Measurements from ENCODE around the gene SLC25A20.
"Not testable (repeated sequence)": the region's sequence is repeated elsewhere in the genome, so short reads cannot be mapped to it uniquely, and the experiment has no call there.

The SLC25A20 gene

GRCh38 chr3:48845170-48845569, 53.5 kb downstream of the SLC25A20 start:
- no peak for DNase-seq

GRCh38 chr3:48837163-48837562, 61.5 kb downstream of the SLC25A20 start:
- DNase-seq = no peak

- no peak for DNase-seq
These were observed 62.9 kb downstream of the SLC25A20 start for GRCh38 chr3:48835650-48836366.

DNA sequence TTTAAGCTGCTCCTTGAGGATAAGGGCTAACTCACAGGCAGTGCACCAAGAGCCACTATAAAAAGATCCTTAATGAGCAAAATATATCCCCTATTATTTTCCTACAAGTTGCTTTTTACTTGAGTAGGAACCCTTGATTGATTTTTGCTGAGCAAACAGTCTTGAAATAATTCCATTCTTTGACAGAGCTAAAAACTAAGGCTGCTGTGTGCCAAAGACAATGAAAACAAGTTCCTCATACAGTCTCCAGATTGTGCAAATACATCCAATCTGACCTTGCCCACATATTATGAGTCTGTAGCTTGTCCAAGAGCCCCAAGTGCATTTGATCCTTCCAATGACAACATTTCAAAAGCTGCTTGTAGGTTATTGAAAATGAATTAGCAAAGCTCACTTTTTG, 66.0 kb downstream of the SLC25A20 start:
- DNase-seq = no peak

- no peak for DNase-seq
These were observed 68.0 kb downstream of the SLC25A20 start for GRCh38 chr3:48830715-48831114.

- not testable (repeated sequence) for DNase-seq
These were observed 69.2 kb downstream of the SLC25A20 start for GRCh38 chr3:48829525-48829924.

- not testable (repeated sequence) for DNase-seq
These were observed 70.8 kb downstream of the SLC25A20 start for GRCh38 chr3:48827874-48828273.

GRCh38 chr3:48826451-48826850, 72.2 kb downstream of the SLC25A20 start:
- no peak for DNase-seq

DNA sequence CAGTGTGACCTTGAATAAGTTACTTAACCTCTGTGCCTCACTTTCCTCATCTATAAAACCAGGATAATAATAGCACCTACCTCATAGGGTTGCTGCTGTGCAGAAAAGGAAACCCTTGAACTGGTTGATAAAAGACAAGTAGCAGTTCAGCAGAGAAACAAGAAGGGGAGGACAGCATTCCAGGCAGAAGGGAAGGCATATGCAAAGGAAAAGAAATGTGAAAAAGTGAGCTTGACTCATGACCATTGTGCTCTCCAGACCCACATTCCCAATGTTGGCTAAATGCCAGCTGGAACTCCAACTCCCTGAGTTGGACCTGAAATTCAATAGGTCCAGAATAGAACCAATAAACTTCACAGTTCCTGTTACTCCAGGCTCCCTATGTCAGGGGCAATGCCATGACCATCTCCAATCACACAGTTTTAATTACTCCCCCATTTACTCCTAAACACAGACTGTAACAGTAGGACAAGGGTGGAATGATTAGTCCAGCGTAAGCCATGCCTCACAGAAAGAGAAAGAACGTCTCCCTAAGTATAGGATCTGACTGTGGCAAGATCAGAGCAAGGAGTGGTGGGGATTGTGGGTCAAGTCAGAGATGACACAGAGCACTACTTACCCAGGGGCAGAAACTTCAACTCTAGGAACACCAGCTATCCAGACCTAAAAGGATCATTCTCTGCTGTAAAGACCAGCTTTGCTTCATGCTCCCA, 77.9 kb downstream of the SLC25A20 start:
- peak in 1 of 2 experiments; percentile 4 for DNase-seq

DNA sequence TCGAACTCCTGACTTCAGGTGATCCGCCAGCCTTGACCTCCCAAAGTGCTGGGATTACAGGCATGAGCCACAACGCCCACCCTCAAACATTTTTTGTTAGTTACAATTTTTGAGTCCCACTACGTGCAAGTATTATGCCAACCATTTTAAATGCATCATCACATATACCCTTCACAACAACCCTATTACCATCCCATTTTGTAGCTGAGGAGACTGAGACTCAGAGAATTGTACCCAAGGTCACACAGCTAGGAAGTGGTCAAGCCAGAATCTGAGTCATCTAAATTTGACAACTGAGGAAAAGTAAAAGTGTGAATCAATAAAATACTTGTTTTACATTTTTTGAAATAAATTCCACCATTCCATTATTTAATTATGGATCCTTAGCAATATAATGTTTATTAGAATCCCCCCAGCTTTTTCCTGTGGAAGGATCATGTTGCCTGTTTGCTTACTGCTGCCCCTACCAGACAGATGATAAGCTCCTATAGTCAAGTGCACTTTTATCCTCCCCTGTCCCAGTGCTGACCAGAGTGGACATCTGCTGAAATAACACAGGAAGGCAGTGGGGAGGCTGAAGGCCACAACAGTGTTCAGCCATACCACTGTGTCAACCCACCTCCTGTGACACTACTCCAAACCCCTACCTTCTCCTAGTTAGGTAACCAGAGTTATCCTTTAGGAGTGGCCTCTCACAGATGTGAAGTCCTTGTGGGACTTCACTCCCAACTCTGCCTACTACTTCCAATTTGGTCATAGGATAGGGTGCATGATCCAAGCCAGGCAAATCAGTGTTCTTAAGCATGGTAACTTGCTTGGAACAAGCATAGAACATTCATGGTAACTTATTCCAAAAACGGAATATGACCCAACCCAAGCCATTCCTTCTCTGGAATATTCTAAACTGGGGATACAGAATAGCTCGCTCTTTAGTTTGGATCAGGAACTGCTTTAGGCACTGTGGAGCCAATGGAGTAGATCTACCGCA, 79.2 kb downstream of the SLC25A20 start:
- no peak for DNase-seq

DNA sequence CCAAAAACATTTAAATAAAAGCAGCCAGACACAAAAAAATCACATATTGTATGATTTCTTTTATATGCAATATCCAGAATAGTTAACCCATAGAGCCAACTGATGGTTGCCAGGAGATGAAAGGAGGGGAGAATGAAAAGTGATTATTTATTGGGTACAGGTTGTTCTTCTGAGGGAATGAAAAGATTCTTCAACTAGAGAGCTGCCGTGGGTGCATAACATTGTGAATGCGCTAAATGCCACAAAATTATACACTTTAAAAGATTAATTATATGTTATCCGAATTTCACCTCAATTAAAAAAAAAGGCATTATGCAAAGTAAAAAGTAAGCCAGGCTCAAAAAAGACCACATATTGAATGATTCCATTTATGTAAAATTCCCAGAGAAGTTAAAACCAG, 87.2 kb downstream of the SLC25A20 start:
- DNase-seq = no peak
